BLaER1 (cell line): Measurements from ENCODE around the gene MYH15.

Experiments
- H3K27ac ChIP-seq: shearing (Covaris generic); formaldehyde crosslinking; 2 replicates; pipeline ENCODE4 v1.8.1; 2022
- H3K27me3 ChIP-seq: shearing (Covaris generic); formaldehyde crosslinking; 2 replicates; pipeline ENCODE4 v1.8.1; 2022
- H3K36me3 ChIP-seq: shearing (Covaris generic); formaldehyde crosslinking; 2 replicates; pipeline ENCODE4 v1.8.1; 2022
- H3K4me1 ChIP-seq: shearing (Covaris generic); formaldehyde crosslinking; 2 replicates; pipeline ENCODE4 v1.8.1; 2022
- H3K4me2 ChIP-seq: shearing (Covaris generic); formaldehyde crosslinking; 2 replicates; pipeline ENCODE4 v1.8.1; 2022
- H3K4me3 ChIP-seq: shearing (Covaris generic); formaldehyde crosslinking; 2 replicates; pipeline ENCODE4 v1.8.1; 2022
- H3K9ac ChIP-seq: shearing (Covaris generic); formaldehyde crosslinking; 2 replicates; pipeline ENCODE4 v1.8.1; 2022
- H3K9me3 ChIP-seq: shearing (Covaris generic); formaldehyde crosslinking; 2 replicates; pipeline ENCODE4 v1.8.1; 2022
- H4K20me1 ChIP-seq: shearing (Covaris generic); formaldehyde crosslinking; 2 replicates; pipeline ENCODE4 v1.8.1; 2022
- Cebpa-rat ChIP-seq: shearing (Covaris generic); IDR thresholded peaks from 2 replicates; pipeline ENCODE4 v1.8.1; 2022

Gene MYH15

DNA sequence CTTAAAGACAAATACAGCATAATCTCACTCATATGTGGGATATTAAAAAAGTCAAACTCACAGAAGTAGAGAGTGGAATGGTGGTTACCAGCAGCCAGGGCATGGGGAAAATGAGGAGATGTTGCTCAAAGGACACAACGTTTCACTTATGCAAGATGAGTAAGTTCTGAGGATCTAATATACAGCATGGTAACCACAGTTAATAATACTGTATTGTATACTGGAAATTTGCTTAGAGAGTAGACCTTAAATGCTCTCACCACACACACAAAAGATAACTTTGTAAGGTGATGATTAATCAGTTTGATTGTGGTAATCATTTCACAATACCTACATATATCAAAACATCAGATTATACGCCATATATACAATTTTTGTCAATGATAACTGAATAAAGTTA, 60.0 kb downstream of the MYH15 start:
- H3K36me3 ChIP-seq = no peaks in the 10 kb centered on the region
- H3K4me3 ChIP-seq = no peak overlapping the region
- H3K9me3 ChIP-seq = peaks cover 22% of the 10 kb centered on the region
- no peak overlapping the region for H3K27ac ChIP-seq
- TF ChIP-seq Cebpa-rat = no peak
- no peak overlapping the region for H3K9ac ChIP-seq
- no peaks in the 10 kb centered on the region for H4K20me1 ChIP-seq
- H3K4me2 ChIP-seq = no peak overlapping the region
- H3K27me3 ChIP-seq = no peaks in the 10 kb centered on the region
- no peaks in the 10 kb centered on the region for H3K4me1 ChIP-seq

DNA sequence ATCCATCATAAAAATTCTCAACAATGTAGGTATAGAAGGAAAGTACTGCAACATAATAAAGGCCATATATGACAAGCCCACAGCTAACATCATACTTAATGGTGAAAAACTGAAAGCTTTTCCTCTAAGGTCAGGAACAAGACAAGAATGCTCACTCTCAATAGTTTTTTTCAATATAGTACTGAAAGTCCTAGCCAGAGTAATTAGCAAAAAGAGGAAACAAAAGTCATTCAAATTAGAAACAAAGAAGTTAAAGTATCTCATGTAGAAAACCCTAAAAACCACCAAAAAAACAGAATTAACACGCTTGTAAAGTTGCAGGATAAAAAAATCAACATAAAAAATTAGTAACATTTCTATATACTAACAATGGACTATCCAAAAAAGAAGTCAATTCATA, 61.8 kb downstream of the MYH15 start:
- Histone ChIP-seq H3K27ac (no peak overlapping the region), H3K4me2 (no peak overlapping the region), H4K20me1 (no peaks in the 10 kb centered on the region), H3K27me3 (no peaks in the 10 kb centered on the region), H3K9me3 (peaks cover 18% of the 10 kb centered on the region), H3K9ac (no peak overlapping the region), H3K4me1 (no peaks in the 10 kb centered on the region), H3K36me3 (no peaks in the 10 kb centered on the region), H3K4me3 (no peak overlapping the region)
- no peak for TF ChIP-seq Cebpa-rat

GRCh38 chr3:108447096-108447847, 63.1 kb downstream of the MYH15 start:
- Histone ChIP-seq H3K27me3 (no peaks in the 10 kb centered on the region), H3K4me3 (no peak overlapping the region), H3K36me3 (no peaks in the 10 kb centered on the region), H3K27ac (no peak overlapping the region), H4K20me1 (no peaks in the 10 kb centered on the region), H3K4me2 (no peak overlapping the region), H3K9ac (no peak overlapping the region), H3K9me3 (peaks cover 18% of the 10 kb centered on the region), H3K4me1 (no peaks in the 10 kb centered on the region)
- TF ChIP-seq Cebpa-rat = no peak

GRCh38 chr3:108442281-108442680, 68.1 kb downstream of the MYH15 start:
- TF ChIP-seq Cebpa-rat = no peak
- no peak overlapping the region for H3K4me2 ChIP-seq
- H4K20me1 ChIP-seq = no peaks in the 10 kb centered on the region
- no peak overlapping the region for H3K4me3 ChIP-seq
- peaks cover 14% of the 10 kb centered on the region for H3K9me3 ChIP-seq
- H3K4me1 ChIP-seq = no peaks in the 10 kb centered on the region
- no peak overlapping the region for H3K27ac ChIP-seq
- no peaks in the 10 kb centered on the region for H3K27me3 ChIP-seq
- no peaks in the 10 kb centered on the region for H3K36me3 ChIP-seq
- no peak overlapping the region for H3K9ac ChIP-seq

GRCh38 chr3:108441518-108441917, 68.9 kb downstream of the MYH15 start:
- Histone ChIP-seq H3K4me3 (no peak overlapping the region), H3K27ac (no peak overlapping the region), H3K9ac (no peak overlapping the region), H3K4me1 (no peaks in the 10 kb centered on the region), H3K36me3 (no peaks in the 10 kb centered on the region), H3K9me3 (peaks cover 8% of the 10 kb centered on the region), H4K20me1 (no peaks in the 10 kb centered on the region), H3K4me2 (no peak overlapping the region), H3K27me3 (no peaks in the 10 kb centered on the region)
- no peak for TF ChIP-seq Cebpa-rat

DNA sequence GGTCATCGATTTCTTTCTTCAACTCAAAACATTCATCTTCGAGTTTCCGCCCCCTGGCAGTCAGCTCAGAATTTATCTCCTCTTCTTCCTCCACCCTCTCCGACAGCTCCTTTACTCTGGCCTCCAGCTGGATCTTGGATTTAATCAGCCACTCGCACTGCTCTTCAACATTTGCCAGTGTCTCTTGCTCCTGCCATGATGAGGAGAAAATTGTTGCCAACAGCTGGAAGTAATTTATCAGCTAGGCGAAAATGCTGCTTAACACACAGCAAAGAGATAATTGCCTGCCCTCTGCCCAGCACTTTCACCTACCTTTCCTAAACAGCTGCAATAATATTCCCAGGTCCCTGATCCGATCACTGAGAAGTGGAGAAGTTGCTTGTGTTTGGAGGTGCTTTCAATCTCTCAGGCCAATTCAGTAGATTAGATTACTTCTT, 69.3 kb downstream of the MYH15 start:
- H3K27ac ChIP-seq = no peak overlapping the region
- no peak overlapping the region for H3K9ac ChIP-seq
- H3K36me3 ChIP-seq = no peaks in the 10 kb centered on the region
- H4K20me1 ChIP-seq = no peaks in the 10 kb centered on the region
- H3K4me2 ChIP-seq = no peak overlapping the region
- no peak for TF ChIP-seq Cebpa-rat
- H3K4me1 ChIP-seq = no peaks in the 10 kb centered on the region
- H3K9me3 ChIP-seq = peaks cover 4% of the 10 kb centered on the region
- H3K27me3 ChIP-seq = no peaks in the 10 kb centered on the region
- H3K4me3 ChIP-seq = no peak overlapping the region

DNA sequence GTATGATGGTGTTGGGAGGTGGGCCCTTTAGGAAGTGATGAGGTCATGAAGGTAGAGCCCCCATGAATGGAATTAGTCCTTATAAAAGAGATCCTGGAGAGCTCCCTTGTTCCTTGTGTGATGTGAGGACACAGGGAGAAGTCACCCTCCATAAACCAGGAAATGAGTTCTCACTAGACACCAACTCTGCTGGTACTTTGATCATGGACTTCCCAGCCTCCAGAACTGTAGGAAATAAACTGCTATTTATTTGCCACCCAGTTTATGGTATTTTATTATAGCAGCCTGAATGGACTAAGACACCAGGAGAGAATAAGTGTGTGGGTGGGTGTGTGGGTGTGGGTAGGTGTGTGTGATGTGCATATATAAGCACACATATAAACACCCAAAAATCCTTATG, 71.9 kb downstream of the MYH15 start:
- Histone ChIP-seq H3K9me3 (no peaks in the 10 kb centered on the region), H3K9ac (no peak overlapping the region), H3K4me3 (no peak overlapping the region), H3K4me2 (no peak overlapping the region), H3K4me1 (no peaks in the 10 kb centered on the region), H3K36me3 (no peaks in the 10 kb centered on the region), H4K20me1 (no peaks in the 10 kb centered on the region), H3K27ac (no peak overlapping the region), H3K27me3 (no peaks in the 10 kb centered on the region)
- no peak for TF ChIP-seq Cebpa-rat

- TF ChIP-seq Cebpa-rat = no peak
- no peaks in the 10 kb centered on the region for H3K4me1 ChIP-seq
- H3K9ac ChIP-seq = no peak overlapping the region
- no peaks in the 10 kb centered on the region for H4K20me1 ChIP-seq
- no peak overlapping the region for H3K4me3 ChIP-seq
- no peak overlapping the region for H3K27ac ChIP-seq
- H3K36me3 ChIP-seq = 0 out of 2 replicates have a peak, but pooled peaks cover 4% of the 10 kb centered on the region
- H3K27me3 ChIP-seq = no peaks in the 10 kb centered on the region
- H3K9me3 ChIP-seq = peaks cover 11% of the 10 kb centered on the region
- no peak overlapping the region for H3K4me2 ChIP-seq
These were observed 73.0 kb downstream of the MYH15 start for GRCh38 chr3:108437439-108437838.

DNA sequence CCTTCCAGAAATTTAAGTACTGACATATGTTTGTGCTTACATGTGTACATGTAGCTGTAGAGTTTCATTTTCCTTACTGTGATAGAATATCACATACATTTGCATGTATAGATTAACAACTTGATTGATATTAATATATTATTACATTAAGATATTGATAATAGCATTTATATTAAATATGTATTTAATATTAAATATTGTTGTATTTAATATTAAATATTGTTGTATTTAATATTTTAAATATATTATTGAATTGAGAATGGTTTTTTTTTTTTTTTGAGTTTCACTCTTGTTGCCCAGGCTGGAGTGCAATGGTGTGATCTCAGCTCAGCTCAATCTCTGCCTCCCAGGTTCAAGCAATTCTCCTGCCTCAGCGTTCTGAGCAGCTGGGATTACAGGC, 76.5 kb downstream of the MYH15 start:
- 0 out of 2 replicates have a peak, but pooled peaks cover 4% of the 10 kb centered on the region for H3K36me3 ChIP-seq
- H3K4me3 ChIP-seq = no peak overlapping the region
- no peak overlapping the region for H3K4me2 ChIP-seq
- H3K4me1 ChIP-seq = no peaks in the 10 kb centered on the region
- H3K9me3 ChIP-seq = peaks cover 20% of the 10 kb centered on the region
- H4K20me1 ChIP-seq = no peaks in the 10 kb centered on the region
- no peak for TF ChIP-seq Cebpa-rat
- H3K9ac ChIP-seq = no peak overlapping the region
- H3K27ac ChIP-seq = no peak overlapping the region
- no peaks in the 10 kb centered on the region for H3K27me3 ChIP-seq

DNA sequence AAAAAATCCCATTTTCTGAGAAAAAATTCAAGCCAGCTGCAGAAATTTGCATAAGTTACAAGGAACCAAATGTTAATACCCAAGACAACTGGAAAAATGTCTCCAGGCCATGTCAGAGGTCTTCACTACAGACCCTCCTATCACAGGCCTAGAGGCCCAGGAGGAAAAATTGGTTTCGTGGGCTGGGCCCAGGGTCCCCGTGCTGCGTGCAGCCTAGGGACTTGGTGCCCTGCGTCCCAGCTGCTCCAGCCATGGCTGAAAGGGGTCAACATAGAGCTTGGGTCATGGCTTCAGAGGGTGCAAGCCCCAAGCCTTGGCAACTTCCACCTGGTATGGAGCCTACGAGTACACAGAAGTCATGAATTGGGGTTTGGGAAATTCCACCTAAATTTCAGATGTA, 78.0 kb downstream of the MYH15 start:
- no peak for TF ChIP-seq Cebpa-rat
- Histone ChIP-seq H3K27me3 (no peaks in the 10 kb centered on the region), H3K4me2 (no peak overlapping the region), H3K9me3 (peaks cover 20% of the 10 kb centered on the region), H3K36me3 (0 out of 2 replicates have a peak, but pooled peaks cover 4% of the 10 kb centered on the region), H4K20me1 (no peaks in the 10 kb centered on the region), H3K9ac (no peak overlapping the region), H3K27ac (no peak overlapping the region), H3K4me1 (no peaks in the 10 kb centered on the region), H3K4me3 (no peak overlapping the region)

DNA sequence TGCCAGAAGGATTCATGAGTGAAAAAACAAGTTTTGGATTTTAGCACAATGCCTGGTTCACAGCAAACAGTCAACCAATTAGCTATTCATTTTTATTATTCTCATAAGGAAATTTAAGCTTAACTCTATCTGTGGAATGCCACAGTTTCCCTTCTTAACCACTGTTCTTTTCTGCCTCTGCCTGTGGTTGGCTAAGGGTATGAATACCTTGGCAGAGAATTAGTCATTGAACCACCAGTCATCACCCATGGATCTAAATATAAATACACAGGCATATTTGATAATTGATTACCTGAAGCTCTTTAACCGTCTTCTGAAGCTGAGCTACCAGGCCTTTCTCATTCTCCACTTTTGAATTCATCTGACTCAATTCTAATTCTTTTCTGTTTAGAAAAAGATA, 79.9 kb downstream of the MYH15 start:
- 0 out of 2 replicates have a peak, but pooled peaks cover 4% of the 10 kb centered on the region for H3K36me3 ChIP-seq
- H3K9ac ChIP-seq = no peak overlapping the region
- H3K4me3 ChIP-seq = no peak overlapping the region
- H3K4me2 ChIP-seq = no peak overlapping the region
- H3K4me1 ChIP-seq = no peaks in the 10 kb centered on the region
- H3K9me3 ChIP-seq = peaks cover 20% of the 10 kb centered on the region
- no peaks in the 10 kb centered on the region for H4K20me1 ChIP-seq
- H3K27ac ChIP-seq = no peak overlapping the region
- no peaks in the 10 kb centered on the region for H3K27me3 ChIP-seq
- TF ChIP-seq Cebpa-rat = no peak
